ENCODE measurements around the gene COMMD3.
"Not testable (repeated sequence)": the region's sequence is repeated elsewhere in the genome, so short reads cannot be mapped to it uniquely, and the experiment has no call there.

Gene COMMD3

GRCh38 chr10:22338931-22339330 is 22.7 kb downstream of the COMMD3 start:
- no peak for DNase-seq (ENCODE audit: low read depth)

GRCh38 chr10:22339761-22340328 is 23.7 kb downstream of the COMMD3 start:
- no peak for DNase-seq (ENCODE audit: low read depth)

GRCh38 chr10:22340329-22341189 is 24.4 kb downstream of the COMMD3 start:
- peak; percentile 24 for DNase-seq (ENCODE audit: low read depth)

GRCh38 chr10:22341190-22341925 is 25.2 kb downstream of the COMMD3 start:
- no peak for DNase-seq (ENCODE audit: low read depth)

DNA sequence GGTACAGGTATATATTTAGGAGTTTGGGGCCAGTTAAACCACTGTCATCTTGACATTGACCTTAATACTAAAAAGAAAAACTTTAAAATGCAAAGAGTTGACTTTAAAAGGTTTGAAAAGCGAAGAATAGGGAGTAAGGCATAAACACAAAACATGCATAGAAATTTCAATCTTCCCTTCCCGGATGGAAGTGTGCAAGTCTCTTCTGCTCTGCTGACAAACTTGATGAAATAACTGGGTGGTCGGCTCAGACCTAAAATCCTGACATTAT is 25.7 kb downstream of the COMMD3 start:
- no peak for DNase-seq (ENCODE audit: low read depth)

DNA sequence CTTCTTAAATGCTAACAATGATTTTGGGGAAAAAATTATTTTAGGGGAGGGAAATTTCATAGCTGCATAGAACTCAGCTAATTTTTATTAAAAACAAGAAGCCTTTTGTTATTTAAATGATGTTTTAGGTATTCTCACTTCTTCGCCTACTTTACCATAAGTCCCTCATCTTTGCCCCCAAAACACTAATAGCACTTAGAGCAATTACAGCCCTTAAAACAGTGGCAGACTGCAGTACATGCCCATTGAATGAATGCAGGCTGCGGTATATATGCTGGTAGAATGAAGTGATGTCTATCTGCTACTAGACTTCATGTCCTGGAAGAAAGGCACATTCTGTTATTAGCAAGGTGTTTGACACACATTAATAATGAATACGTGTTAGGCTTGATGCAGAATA is 26.2 kb downstream of the COMMD3 start:
- DNase-seq (ENCODE audit: low read depth): no peak

DNA sequence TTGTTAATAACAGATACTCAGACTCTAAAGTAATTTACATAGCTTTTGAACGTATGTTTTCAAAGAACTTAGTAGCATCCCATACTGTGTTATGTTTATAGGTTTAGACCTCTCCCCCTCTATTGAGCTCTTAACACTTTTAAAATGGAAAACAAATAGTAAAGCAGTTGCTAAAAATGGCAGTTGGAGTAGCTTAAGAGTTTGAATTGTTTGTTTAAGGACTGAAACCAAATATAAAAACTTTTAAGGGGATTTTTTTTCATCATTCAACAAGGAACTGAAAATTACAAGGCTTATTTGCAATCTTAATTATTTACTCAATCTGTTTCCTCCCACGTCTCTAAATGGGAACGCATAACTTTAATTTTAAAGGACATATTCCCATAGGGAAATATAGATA is 27.5 kb downstream of the COMMD3 start:
- no peak for DNase-seq (ENCODE audit: low read depth)

DNA sequence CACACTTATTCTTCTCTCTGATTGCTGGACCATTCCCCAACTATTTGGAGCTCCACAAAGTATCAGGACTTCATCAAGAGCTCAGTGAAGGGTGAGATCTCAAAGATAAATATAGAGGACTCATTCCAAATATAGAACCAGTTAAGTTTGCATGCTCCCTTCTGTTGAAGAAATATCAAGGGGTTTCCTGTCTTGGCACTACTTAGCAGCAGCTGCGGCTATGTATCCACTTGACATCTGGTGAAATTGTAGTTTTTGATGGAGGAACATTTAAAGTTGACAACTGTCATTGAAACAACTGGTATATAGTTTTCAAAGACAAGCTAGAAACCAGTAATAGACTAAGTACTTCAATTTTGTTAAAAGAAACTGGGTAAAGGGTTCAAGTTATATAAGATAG is 28.1 kb downstream of the COMMD3 start:
- no peak for DNase-seq (ENCODE audit: low read depth)

DNA sequence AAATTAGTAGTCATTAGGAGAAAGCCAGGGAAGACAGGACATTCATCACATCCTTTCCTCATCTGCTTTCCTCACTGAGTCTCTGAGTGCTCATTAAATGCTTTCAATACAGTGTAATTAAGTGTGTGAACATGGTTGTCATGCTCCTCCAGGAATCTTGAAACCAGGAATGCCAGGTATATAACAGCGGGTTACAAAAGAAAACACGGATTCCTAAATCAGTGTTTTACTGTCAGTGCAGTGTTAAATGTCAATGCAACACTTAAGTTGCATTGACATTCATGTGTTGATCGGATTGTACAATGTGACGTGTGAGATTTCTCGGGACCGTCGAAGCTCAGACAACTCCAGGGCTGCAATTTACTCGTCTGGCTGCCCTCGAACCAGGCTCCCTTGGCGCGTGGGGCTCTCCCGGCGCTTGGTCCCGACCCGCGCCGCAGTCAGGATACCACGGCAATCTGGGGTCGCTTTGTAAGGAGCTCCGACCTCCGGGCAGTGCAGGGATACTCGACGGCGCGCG is 28.7 kb downstream of the COMMD3 start:
- DNase-seq (ENCODE audit: low read depth): no peak

- DNase-seq (ENCODE audit: low read depth): no peak
These were observed 29.3 kb downstream of the COMMD3 start, which contains the start of gene SPAG6 for GRCh38 chr10:22345301-22346095. Gene SPAG6 (plus strand): TSS chr10:22345496. CDS start chr10:22345612, 116 bp downstream.

DNA sequence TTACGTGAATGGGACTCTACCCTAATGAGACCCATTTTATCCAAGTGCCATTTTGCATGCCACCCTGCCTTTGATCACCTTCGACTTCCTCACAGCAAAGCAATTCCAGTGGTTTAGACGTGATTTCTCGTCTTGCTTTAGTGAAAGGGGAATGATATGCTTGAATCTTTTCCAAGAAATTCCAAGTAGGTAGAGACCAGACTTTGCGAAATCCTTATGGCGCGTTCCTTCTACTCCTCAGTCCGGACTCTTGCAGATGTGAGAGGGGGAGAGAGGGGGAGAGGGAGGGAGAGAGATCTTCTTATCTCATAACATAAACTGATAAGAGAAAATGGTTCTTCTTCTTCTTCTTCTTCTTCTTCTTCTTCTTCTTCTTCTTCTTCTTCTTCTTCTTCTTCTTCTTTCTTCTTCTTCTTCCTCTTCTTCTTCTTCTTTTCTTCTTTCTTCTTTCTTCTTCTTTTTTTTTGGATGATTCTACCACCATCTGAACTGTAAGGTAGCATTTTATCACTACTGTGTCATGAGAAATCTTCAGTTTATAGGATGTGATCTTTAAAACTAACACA is 30.0 kb downstream of the COMMD3 start:
- no peak for DNase-seq (ENCODE audit: low read depth)

- DNase-seq (ENCODE audit: low read depth): no peak
These were observed 33.6 kb downstream of the COMMD3 start for GRCh38 chr10:22349755-22350154.

- no peak for DNase-seq (ENCODE audit: low read depth)
These were observed 35.0 kb downstream of the COMMD3 start for GRCh38 chr10:22351131-22351703.

- DNase-seq (ENCODE audit: low read depth): no peak
These were observed 40.2 kb downstream of the COMMD3 start for GRCh38 chr10:22356324-22356873.

DNA sequence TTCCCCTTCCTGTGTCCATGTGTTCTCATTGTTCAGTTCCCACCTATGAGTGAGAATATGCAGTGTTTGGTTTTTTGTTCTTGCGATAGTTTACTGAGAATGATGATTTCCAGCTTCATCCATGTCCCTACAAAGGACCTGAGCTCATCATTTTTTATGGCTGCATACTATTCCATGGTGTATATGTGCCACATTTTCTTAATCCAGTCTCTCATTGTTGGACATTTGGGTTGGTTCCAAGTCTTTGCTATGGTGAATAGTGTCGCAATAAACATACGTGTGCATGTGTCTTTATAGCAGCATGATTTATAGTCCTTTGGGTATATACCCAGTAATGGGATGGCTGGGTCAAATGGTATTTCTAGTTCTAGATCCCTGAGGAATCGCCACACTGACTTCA is 41.6 kb downstream of the COMMD3 start:
- DNase-seq (ENCODE audit: low read depth): not testable (repeated sequence)

DNA sequence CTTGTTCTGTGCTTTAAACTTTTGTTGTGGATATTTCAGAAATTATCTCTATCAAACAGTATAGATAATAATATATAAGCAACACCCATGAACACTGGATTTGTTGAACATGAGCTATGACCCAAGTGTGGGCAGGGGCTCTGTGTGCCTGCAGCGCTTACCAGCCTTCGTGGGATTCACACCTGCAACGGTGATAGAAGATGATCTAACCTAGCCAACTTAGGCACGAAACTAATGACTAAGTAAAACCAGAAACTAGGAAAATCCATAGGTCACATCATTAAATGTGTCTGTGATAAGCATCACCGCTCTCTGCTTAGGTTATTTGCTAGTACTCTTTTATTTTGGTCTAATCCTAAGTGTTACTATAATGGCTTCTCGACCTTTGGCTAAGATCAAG is 47.1 kb downstream of the COMMD3 start:
- no peak for DNase-seq (ENCODE audit: low read depth)

DNA sequence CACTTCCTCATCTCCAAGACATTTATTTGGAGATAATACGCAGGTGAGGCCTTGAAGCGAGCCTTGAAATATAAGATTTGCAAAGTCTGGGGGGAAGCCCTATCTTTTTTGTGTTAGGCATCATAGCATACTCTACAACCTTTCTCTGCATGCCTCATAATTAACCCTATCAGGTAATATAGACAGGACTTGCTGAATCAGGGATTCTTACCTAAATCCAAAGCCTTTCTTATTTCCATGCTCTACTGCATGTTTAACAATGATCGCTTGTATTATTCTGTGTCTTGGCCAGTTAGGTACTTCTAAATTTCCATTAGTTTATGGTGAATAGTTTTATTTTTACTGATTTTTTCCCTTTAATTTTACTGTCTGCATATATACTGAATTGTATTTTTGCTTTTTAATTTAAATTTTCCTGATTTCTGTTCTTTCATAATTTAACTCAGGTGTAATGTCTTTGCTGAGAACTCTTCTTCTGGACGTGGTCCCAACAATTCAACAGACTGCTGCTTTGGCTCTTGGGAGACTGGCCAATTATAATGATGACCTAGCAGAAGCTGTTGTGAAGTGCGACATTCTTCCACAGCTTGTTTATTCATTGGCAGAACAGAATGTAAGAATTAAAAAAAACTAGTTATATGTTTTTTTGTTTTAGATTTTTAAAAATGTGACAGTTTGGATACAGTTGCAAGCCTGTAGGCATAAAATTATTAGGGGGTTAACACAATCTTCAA is 48.4 kb downstream of the COMMD3 start:
- DNase-seq (ENCODE audit: low read depth): no peak

GRCh38 chr10:22365233-22365632 is 49.0 kb downstream of the COMMD3 start:
- no peak for DNase-seq (ENCODE audit: low read depth)

- no peak for DNase-seq (ENCODE audit: low read depth)
These were observed 49.7 kb downstream of the COMMD3 start for GRCh38 chr10:22365644-22366434.

DNA sequence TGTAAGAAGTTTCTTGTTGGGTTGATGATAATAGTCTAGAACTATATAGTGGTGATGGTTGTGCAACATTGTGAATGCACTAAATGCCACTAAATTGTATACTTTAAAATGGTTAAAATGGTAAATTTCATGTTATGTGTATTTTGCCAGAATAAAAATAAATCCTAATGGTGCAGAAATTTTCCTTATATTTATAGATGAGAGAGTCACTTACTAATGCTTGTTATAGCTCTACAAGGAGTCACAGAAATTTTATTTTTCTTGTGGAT is 50.2 kb downstream of the COMMD3 start:
- DNase-seq (ENCODE audit: low read depth): no peak
